Transverse colon (tissue), 4 donors: Measurements from ENCODE around the gene SYT1.

ENCODE experiments used
- EP300 ChIP-seq: sonication (generic); formaldehyde crosslinking; IDR thresholded peaks from one replicate; pipeline ENCODE4 v1.6.1; 2017; ENCODE audit warnings: antibody characterized with exemption, low read depth
- POLR2A ChIP-seq: fragments of 450-650 bp; IDR thresholded peaks from one replicate; pipeline ENCODE4 v1.6.1; 2016; ENCODE audit warnings: antibody characterized with exemption, mild to moderate bottlenecking, moderate library complexity
- POLR2AphosphoS5 ChIP-seq, 3 donors: sonication (generic); formaldehyde crosslinking; IDR thresholded peaks; one replicate each; pipeline ENCODE4 v1.6.1; 2016; ENCODE audit warnings: antibody characterized with exemption in 3 of 3
- TF ChIP-seq, protein P1 (sequence below), 5 experiments: fragments of 200-600 bp in 3 of 5; fragments of 450-650 bp in 2 of 5; sonication (generic) in 3 of 5; IDR thresholded peaks; 1 replicate in 2 of 5; 2 replicates in 3 of 5; pipeline ENCODE4 v1.5.1; 2016 to 2017; ENCODE audit warnings: antibody characterized with exemption in 5 of 5, inconsistent platforms in 3 of 5, mild to moderate bottlenecking in 2 of 5, moderate library complexity in 1 of 5

DNA sequence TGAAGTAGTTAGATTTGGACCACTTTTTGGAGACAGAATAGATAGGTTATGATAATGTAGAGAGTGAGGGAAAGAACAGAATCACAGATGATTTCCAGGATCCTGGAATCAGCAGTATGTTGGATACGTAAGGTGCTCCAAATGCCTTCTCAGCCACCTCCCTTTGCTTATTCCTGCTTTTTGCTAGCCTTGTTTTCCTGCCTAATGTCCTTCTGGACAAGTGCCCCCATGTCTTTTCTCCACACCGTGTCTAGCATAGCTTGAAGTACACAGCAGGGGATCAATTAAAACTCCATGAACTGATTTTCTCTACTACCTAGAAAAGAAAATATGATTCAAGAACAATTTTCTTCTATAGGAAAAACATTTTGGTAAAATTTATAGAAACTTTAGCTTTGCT is 144.0 kb downstream of the SYT1 start:
- TF ChIP-seq, protein P1, sequence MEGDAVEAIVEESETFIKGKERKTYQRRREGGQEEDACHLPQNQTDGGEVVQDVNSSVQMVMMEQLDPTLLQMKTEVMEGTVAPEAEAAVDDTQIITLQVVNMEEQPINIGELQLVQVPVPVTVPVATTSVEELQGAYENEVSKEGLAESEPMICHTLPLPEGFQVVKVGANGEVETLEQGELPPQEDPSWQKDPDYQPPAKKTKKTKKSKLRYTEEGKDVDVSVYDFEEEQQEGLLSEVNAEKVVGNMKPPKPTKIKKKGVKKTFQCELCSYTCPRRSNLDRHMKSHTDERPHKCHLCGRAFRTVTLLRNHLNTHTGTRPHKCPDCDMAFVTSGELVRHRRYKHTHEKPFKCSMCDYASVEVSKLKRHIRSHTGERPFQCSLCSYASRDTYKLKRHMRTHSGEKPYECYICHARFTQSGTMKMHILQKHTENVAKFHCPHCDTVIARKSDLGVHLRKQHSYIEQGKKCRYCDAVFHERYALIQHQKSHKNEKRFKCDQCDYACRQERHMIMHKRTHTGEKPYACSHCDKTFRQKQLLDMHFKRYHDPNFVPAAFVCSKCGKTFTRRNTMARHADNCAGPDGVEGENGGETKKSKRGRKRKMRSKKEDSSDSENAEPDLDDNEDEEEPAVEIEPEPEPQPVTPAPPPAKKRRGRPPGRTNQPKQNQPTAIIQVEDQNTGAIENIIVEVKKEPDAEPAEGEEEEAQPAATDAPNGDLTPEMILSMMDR (IDR thresholded peaks at IDR 0.05) = no peak
- TF ChIP-seq POLR2A = no peak
- no peak for TF ChIP-seq POLR2AphosphoS5 (IDR thresholded peaks at IDR 0.05)
- TF ChIP-seq EP300 = no peak
